CD4-positive, alpha-beta memory T cell (primary cell): Measurements from ENCODE around the gene SRR. TPM values are rescaled to one million over a fixed set of nuclear protein-coding genes. Genes with fewer than 3 reads are reported as not detected.

Experiments used
- CTCF ChIA-PET: fragments of 350-600 bp; sonication (Branson Sonifier 250); formaldehyde crosslinking; loops from one replicate; lab custom pipeline; 2021; ENCODE audit warnings: inconsistent platforms; ENCODE audit not compliant: partially characterized antibody; lab: Charles Lee
- POLR2A ChIA-PET: fragments of 350-600 bp; sonication (Branson Sonifier 250); formaldehyde crosslinking; loops from one replicate; lab custom pipeline; 2021; ENCODE audit not compliant: partially characterized antibody; lab: Charles Lee
- DNase-seq, 5 donors: peaks; one replicate each; pipeline versions ENCODE4 v3.0.0 to v3.0.0-alpha.2; 2020 to 2022; ENCODE audit warnings: mixed read lengths in 1 of 5
- H3K27ac ChIP-seq: one replicate; pipeline ENCODE4 v1.7.0; 2013; ENCODE audit warnings: low read depth, low read length
- H3K27me3 ChIP-seq: 2 replicates; pipeline ENCODE4 v1.7.0; 2013; ENCODE audit warnings: mild to moderate bottlenecking, low read length, moderate library complexity; ENCODE audit not compliant: insufficient read depth
- H3K36me3 ChIP-seq: 2 replicates; pipeline ENCODE4 v1.7.0; 2013; ENCODE audit warnings: mild to moderate bottlenecking, low read length, moderate library complexity; ENCODE audit not compliant: insufficient read depth
- H3K4me1 ChIP-seq: 2 replicates; pipeline ENCODE4 v1.7.0; 2013; ENCODE audit warnings: mild to moderate bottlenecking, low read length, moderate library complexity; ENCODE audit not compliant: insufficient read depth
- H3K4me3 ChIP-seq, 2 donors: one replicate each; pipeline ENCODE4 v1.7.0; 2013; ENCODE audit warnings: low read length in 2 of 2, mild to moderate bottlenecking in 1 of 2
- H3K9me3 ChIP-seq, 2 donors: one replicate each; pipeline ENCODE4 v1.7.0; 2013; ENCODE audit warnings: low read length in 2 of 2, control low read depth in 1 of 2; ENCODE audit not compliant: control insufficient read depth in 1 of 2
- H3K27ac Mint-ChIP-seq, 7 donors: one replicate each; pipeline ENCODE4 v1.8.0; 2020 to 2021; ENCODE audit warnings: mixed read lengths in 7 of 7, mild to moderate bottlenecking in 6 of 7, inconsistent platforms in 3 of 7, moderate library complexity in 3 of 7
- H3K27me3 Mint-ChIP-seq, 2 donors: one replicate each; pipeline ENCODE4 v1.8.0; 2020 to 2021; ENCODE audit warnings: mixed read lengths in 2 of 2
- H3K36me3 Mint-ChIP-seq, 2 donors: one replicate each; pipeline ENCODE4 v1.8.0; 2020 to 2021; ENCODE audit warnings: mixed read lengths in 2 of 2, inconsistent platforms in 1 of 2, mild to moderate bottlenecking in 1 of 2
- H3K4me1 Mint-ChIP-seq, 4 donors: one replicate each; pipeline ENCODE4 v1.8.0; 2020 to 2021; ENCODE audit warnings: mixed read lengths in 4 of 4, mild to moderate bottlenecking in 1 of 4
- H3K4me3 Mint-ChIP-seq, 8 donors: one replicate each; pipeline ENCODE4 v1.8.0; 2020 to 2021; ENCODE audit warnings: mixed read lengths in 8 of 8, mild to moderate bottlenecking in 7 of 8, moderate library complexity in 6 of 8, inconsistent platforms in 3 of 8
- H3K9me3 Mint-ChIP-seq, 8 donors: one replicate each; pipeline ENCODE4 v1.8.0; 2020 to 2021; ENCODE audit warnings: mixed read lengths in 8 of 8, mild to moderate bottlenecking in 5 of 8, inconsistent platforms in 3 of 8, moderate library complexity in 1 of 8
- intact Hi-C: fragments of 100-400 bp; cut with micrococcal nuclease; formaldehyde crosslinking; loops from one replicate; pipeline ENCODE4 v1.15.1; 2023
- polyA plus RNA-seq, 2 donors: library from polyadenylated mRNA; unstranded; fragments of 300-500 nt; fragmentation: Illumina TruSeq; gene quantifications; one replicate each; pipeline ENCODE4 v1.2.3, GENCODE V29; 2021
- total RNA-seq, 2 experiments: library from RNA; stranded (reverse); gene quantifications; one replicate each; pipeline ENCODE4 v1.2.3, GENCODE V29; 2021

Gene SRR
- total and polyA plus RNA-seq, 4 experiments from 2014 or later, result 5.6 to 13.1 (median 6.8) TPM

DNA sequence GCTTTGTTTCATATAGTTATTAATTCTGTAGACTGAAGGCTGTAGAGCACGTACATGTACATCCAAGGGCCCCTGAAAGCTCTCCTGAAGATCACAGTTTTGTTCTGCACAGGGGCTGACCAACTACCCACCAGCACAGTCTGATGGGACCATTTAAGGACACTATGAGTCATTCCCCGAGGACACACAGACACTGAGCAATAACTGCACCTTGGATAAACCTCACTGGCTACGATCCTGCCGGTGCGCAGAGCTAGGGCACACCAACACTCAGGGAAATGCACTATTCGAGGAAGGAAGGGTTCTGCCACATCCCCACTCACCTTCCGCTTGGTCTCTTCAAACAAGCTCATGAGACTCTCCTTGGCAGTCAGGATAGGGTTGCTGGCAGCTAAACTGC is 20.4 kb upstream of the SRR start:
- Histone ChIP-seq H3K27ac (no peak overlapping the region), H3K36me3 (peaks cover 56% of the 10 kb centered on the region), H3K27me3 (no peaks in the 10 kb centered on the region), H3K9me3 (no peaks in the 10 kb centered on the region), H3K4me1 (peaks cover 8% of the 10 kb centered on the region), H3K4me3 (no peak overlapping the region)
- no peak overlapping the region for H3K4me3 Mint-ChIP-seq
- POLR2A ChIA-PET, result interaction anchor here (0.6 to 5.4 kb wide), 7 partner anchors 18 to 517 kb away, joined by 3 to 58 read pairs (median 5); partner anchors contain the start of genes HIC1 and OVCA2
- peaks cover 59 to 71% of the 10 kb centered on the region in 2 donors for H3K36me3 Mint-ChIP-seq
- intact Hi-C loops, result no loop called here
- no peaks in the 10 kb centered on the region for H3K9me3 Mint-ChIP-seq
- no peak for DNase-seq
- peak overlapping the region in 3 of 7 donors; percentile 41 to 82 (median 68) for H3K27ac Mint-ChIP-seq
- no peaks in the 10 kb centered on the region for H3K27me3 Mint-ChIP-seq
- H3K4me1 Mint-ChIP-seq, result peaks cover 1 to 18% (median 16%) of the 10 kb centered on the region in 4 donors
- CTCF ChIA-PET, result interaction anchor here (0.8 to 5.1 kb wide), 25 partner anchors 14 to 404 kb away, joined by 3 to 104 read pairs (median 4); partner anchors contain the start of genes HIC1 and TSR1

- H3K27me3 ChIP-seq, result no peaks in the 10 kb centered on the region
- DNase-seq, result no peak
- no peaks in the 10 kb centered on the region for H3K9me3 Mint-ChIP-seq
- H3K4me3 ChIP-seq, result no peak overlapping the region
- intact Hi-C loops, result no loop called here
- POLR2A ChIA-PET, result no interaction called here
- H3K4me3 Mint-ChIP-seq, result no peak overlapping the region
- H3K9me3 ChIP-seq, result no peaks in the 10 kb centered on the region
- H3K27ac Mint-ChIP-seq, result peak overlapping the region in 2 of 7 donors; percentile 3 to 15
- CTCF ChIA-PET, result no interaction called here
- no peak overlapping the region for H3K27ac ChIP-seq
- H3K36me3 Mint-ChIP-seq, result peaks cover 42 to 68% of the 10 kb centered on the region in 2 donors
- H3K4me1 ChIP-seq, result no peaks in the 10 kb centered on the region
- peaks cover 52% of the 10 kb centered on the region for H3K36me3 ChIP-seq
- no peaks in the 10 kb centered on the region for H3K27me3 Mint-ChIP-seq
- peaks cover 2 to 15% (median 10%) of the 10 kb centered on the region in 4 donors for H3K4me1 Mint-ChIP-seq
Observed at GRCh38 chr17:2289878-2290478, 13.8 kb upstream of the SRR start.

GRCh38 chr17:2292100-2292499 is 11.7 kb upstream of the SRR start:
- ChIA-PET POLR2A (no interaction called here), CTCF (interaction anchor here (0.9 to 1.6 kb wide), 2 partner anchors 12 to 238 kb away, joined by 3 to 4 read pairs; partner anchors contain the start of genes SMG6 and SRR)
- H3K36me3 Mint-ChIP-seq, result peaks cover 54 to 75% of the 10 kb centered on the region in 2 donors
- Histone ChIP-seq H3K9me3 (no peaks in the 10 kb centered on the region), H3K4me1 (no peaks in the 10 kb centered on the region), H3K27ac (no peak overlapping the region), H3K4me3 (no peak overlapping the region), H3K27me3 (no peaks in the 10 kb centered on the region), H3K36me3 (peaks cover 61% of the 10 kb centered on the region)
- H3K4me3 Mint-ChIP-seq, result no peak overlapping the region
- H3K9me3 Mint-ChIP-seq, result no peaks in the 10 kb centered on the region
- H3K27me3 Mint-ChIP-seq, result no peaks in the 10 kb centered on the region
- intact Hi-C loops, result no loop called here
- peaks cover 14 to 35% (median 26%) of the 10 kb centered on the region in 4 donors for H3K4me1 Mint-ChIP-seq
- DNase-seq, result no peak
- H3K27ac Mint-ChIP-seq, result peak overlapping the region in 3 of 7 donors; percentile 13 to 62 (median 31)

GRCh38 chr17:2295575-2295974 is 8.2 kb upstream of the SRR start:
- no peak overlapping the region for H3K4me3 ChIP-seq
- Mint-ChIP-seq H3K27me3 (no peaks in the 10 kb centered on the region), H3K27ac (peak overlapping the region in 6 of 7 donors; percentile 2 to 77 (median 52)), H3K9me3 (no peaks in the 10 kb centered on the region), H3K4me3 (no peak overlapping the region), H3K36me3 (peaks cover 67 to 80% of the 10 kb centered on the region in 2 donors), H3K4me1 (peaks cover 31 to 62% (median 44%) of the 10 kb centered on the region in 4 donors)
- no peaks in the 10 kb centered on the region for H3K27me3 ChIP-seq
- H3K9me3 ChIP-seq, result no peaks in the 10 kb centered on the region
- H3K4me1 ChIP-seq, result no peaks in the 10 kb centered on the region
- POLR2A ChIA-PET, result interaction anchor here (0.7 to 1.0 kb wide), 2 partner anchors 14 to 41 kb away, joined by 3 to 4 read pairs; partner anchors contain the start of genes SGSM2 and TSR1
- H3K27ac ChIP-seq, result no peak overlapping the region
- intact Hi-C loops, result no loop called here
- CTCF ChIA-PET, result interaction anchor here (1.3 kb wide), 1 partner anchor 13 kb away, joined by 4 read pairs; no protein-coding TSS in a partner anchor
- peaks cover 62% of the 10 kb centered on the region for H3K36me3 ChIP-seq
- DNase-seq, result no peak

- H3K27ac Mint-ChIP-seq, result no peak overlapping the region
- peaks cover 56 to 77% of the 10 kb centered on the region in 2 donors for H3K36me3 Mint-ChIP-seq
- ChIA-PET POLR2A (interaction anchor here (1.0 kb wide), 2 partner anchors 31 to 243 kb away, joined by 3 to 4 read pairs; no protein-coding TSS in a partner anchor), CTCF (no interaction called here)
- intact Hi-C loops, result no loop called here
- no peak overlapping the region for H3K4me3 Mint-ChIP-seq
- Histone ChIP-seq H3K9me3 (no peaks in the 10 kb centered on the region), H3K27ac (no peak overlapping the region), H3K4me3 (no peak overlapping the region), H3K4me1 (peaks cover 13% of the 10 kb centered on the region), H3K27me3 (no peaks in the 10 kb centered on the region), H3K36me3 (peaks cover 59% of the 10 kb centered on the region)
- no peaks in the 10 kb centered on the region for H3K9me3 Mint-ChIP-seq
- no peak for DNase-seq
- peaks cover 32 to 74% (median 53%) of the 10 kb centered on the region in 4 donors for H3K4me1 Mint-ChIP-seq
- H3K27me3 Mint-ChIP-seq, result no peaks in the 10 kb centered on the region
Observed at GRCh38 chr17:2297023-2297422, 6.7 kb upstream of the SRR start.

DNA sequence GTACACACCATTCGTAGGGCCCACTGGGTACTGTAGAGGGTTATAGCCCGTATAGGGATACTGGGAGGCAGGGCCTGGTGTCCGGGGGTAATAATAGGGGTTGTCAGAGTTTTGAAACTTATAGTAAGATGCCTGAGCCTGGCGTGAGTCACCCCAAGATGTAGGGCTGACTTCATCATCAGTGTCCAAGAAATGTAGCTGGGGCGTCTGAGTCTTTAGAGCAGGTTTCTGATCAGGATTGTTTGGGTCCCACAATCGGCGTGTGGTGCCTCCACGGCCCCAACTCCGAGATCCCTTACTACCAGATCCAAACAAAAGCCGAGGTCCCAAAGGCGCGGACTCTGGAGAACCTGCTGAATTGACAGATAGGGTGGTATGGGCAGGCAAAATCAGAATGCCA is 4.6 kb upstream of the SRR start:
- Mint-ChIP-seq H3K27ac (peak overlapping the region in 1 of 7 donors; percentile 29), H3K36me3 (peaks cover 49 to 63% of the 10 kb centered on the region in 2 donors), H3K27me3 (no peaks in the 10 kb centered on the region), H3K4me3 (no peak overlapping the region), H3K4me1 (peaks cover 36 to 78% (median 59%) of the 10 kb centered on the region in 4 donors), H3K9me3 (no peaks in the 10 kb centered on the region)
- H3K27me3 ChIP-seq, result no peaks in the 10 kb centered on the region
- ChIA-PET POLR2A (no interaction called here), CTCF (no interaction called here)
- H3K9me3 ChIP-seq, result no peaks in the 10 kb centered on the region
- intact Hi-C loops, result no loop called here
- peaks cover 23% of the 10 kb centered on the region for H3K4me1 ChIP-seq
- DNase-seq, result no peak
- H3K4me3 ChIP-seq, result no peak overlapping the region
- H3K27ac ChIP-seq, result no peak overlapping the region
- peaks cover 42% of the 10 kb centered on the region for H3K36me3 ChIP-seq

GRCh38 chr17:2299756-2300155 is 4.0 kb upstream of the SRR start:
- POLR2A ChIA-PET, result no interaction called here
- Histone ChIP-seq H3K27ac (no peak overlapping the region), H3K4me3 (no peak overlapping the region), H3K36me3 (peaks cover 38% of the 10 kb centered on the region), H3K27me3 (no peaks in the 10 kb centered on the region), H3K9me3 (no peaks in the 10 kb centered on the region), H3K4me1 (peaks cover 26% of the 10 kb centered on the region)
- CTCF ChIA-PET, result no interaction called here
- Mint-ChIP-seq H3K27ac (peak overlapping the region in 1 of 7 donors; percentile 68), H3K4me1 (peaks cover 38 to 74% (median 55%) of the 10 kb centered on the region in 4 donors), H3K27me3 (no peaks in the 10 kb centered on the region), H3K4me3 (no peak overlapping the region), H3K9me3 (no peaks in the 10 kb centered on the region), H3K36me3 (peaks cover 44 to 57% of the 10 kb centered on the region in 2 donors)
- intact Hi-C loops, result loop anchor here (5.0 kb wide), 1 partner anchor 53 kb away; no protein-coding TSS in a partner anchor
- no peak for DNase-seq
